GM12878 (cell line): ENCODE measurements around the gene LTN1. TPM values are rescaled to one million over a fixed set of nuclear protein-coding genes. Genes with fewer than 3 reads are reported as not detected.
A peak's percentile ranks its signal among the peaks of the same experiment; 100 is the strongest.
"Not testable (repeated sequence)": the region's sequence is repeated elsewhere in the genome, so short reads cannot be mapped to it uniquely, and the experiment has no call there.

ENCODE experiments used
- ATAC-seq: fragments of 200-7000 bp; cut with Tn5 transposase; 3 replicates; pipeline ENCODE4 v1.9.1; 2020; ENCODE audit warnings: mild to moderate bottlenecking, moderate library complexity
- BruUV-seq: library from RNA; stranded (reverse); fragments of 400-500 nt; replicated peaks from 2 replicates; lab custom pipeline; 2021; lab: Mats Ljungman, UMichigan
- CTCF ChIA-PET: fragments of 300-600 bp; sonication (Branson Sonifier 250); formaldehyde crosslinking; extraction: SDS; loops from one replicate; lab custom pipeline; 2021; ENCODE audit warnings: inconsistent platforms; lab: Yijun Ruan, JAX
- POLR2A ChIA-PET: fragments of 350-600 bp; formaldehyde crosslinking; extraction: SDS; loops from one replicate; lab custom pipeline; 2021; ENCODE audit warnings: inconsistent platforms; lab: Charles Lee
- RAD21 ChIA-PET: fragments of 300-600 bp; sonication (Branson Sonifier 250); formaldehyde crosslinking; loops from one replicate; lab custom pipeline; 2023; ENCODE audit warnings: antibody characterized with exemption; ENCODE audit not compliant: unreplicated experiment; lab: Charles Lee
- SMC1A ChIA-PET: fragments of 300-600 bp; sonication (Branson Sonifier 250); formaldehyde crosslinking; loops from one replicate; lab custom pipeline; 2023; ENCODE audit not compliant: unreplicated experiment, uncharacterized antibody; lab: Charles Lee
- DNase-seq: peaks from one replicate; pipeline ENCODE4 v3.0.0-alpha.2; 2011; ENCODE audit warnings: low read depth, low spot score
- FAIRE-seq: peaks from 3 replicates; lab custom pipeline; 2011; peaks lifted over from hg19 to GRCh38; lab: Jason Lieb, UNC
- H2AFZ ChIP-seq: 2 replicates; pipeline ENCODE4 v1.6.0; 2011; ENCODE audit warnings: low read depth, low read length, control low read depth; ENCODE audit not compliant: control insufficient read depth
- H3K27ac ChIP-seq: 2 replicates; pipeline ENCODE4 v1.5.1; 2011; ENCODE audit warnings: control low read depth; ENCODE audit not compliant: control insufficient read depth, insufficient read depth
- H3K27me3 ChIP-seq, 2 experiments: replicated peaks in 1 of 2; 2 replicates each; pipeline versions ENCODE4 v1.6.0 to v1.6.1; 2011; ENCODE audit warnings: low read length in 1 of 2; ENCODE audit not compliant: control insufficient read depth in 2 of 2, insufficient read depth in 2 of 2
- H3K36me3 ChIP-seq, 2 experiments: 2 replicates each; pipeline ENCODE4 v1.5.1; 2011; ENCODE audit warnings: low read length in 1 of 2; ENCODE audit not compliant: control insufficient read depth in 2 of 2, insufficient read depth in 2 of 2
- H3K4me1 ChIP-seq: 2 replicates; pipeline ENCODE4 v1.6.1; 2011; ENCODE audit warnings: mild to moderate bottlenecking, low read length, moderate library complexity, mixed read lengths; ENCODE audit not compliant: control insufficient read depth, insufficient read depth
- H3K4me2 ChIP-seq: 2 replicates; pipeline ENCODE4 v1.6.0; 2011; ENCODE audit warnings: control low read depth; ENCODE audit not compliant: control insufficient read depth, insufficient read depth
- H3K4me3 ChIP-seq: fragments of 200-600 bp; sonication (generic); 2 replicates; pipeline ENCODE4 v1.5.1; 2016
- H3K79me2 ChIP-seq: 2 replicates; pipeline ENCODE4 v1.6.0; 2011; ENCODE audit warnings: low read length; ENCODE audit not compliant: control insufficient read depth, insufficient read depth
- H3K9ac ChIP-seq: 2 replicates; pipeline ENCODE4 v1.8.0; 2011; ENCODE audit warnings: low read length, control low read depth, mixed read lengths; ENCODE audit not compliant: control insufficient read depth, insufficient read depth
- H3K9me3 ChIP-seq: replicated peaks from 3 replicates; pipeline ENCODE4 v1.5.1; 2011; ENCODE audit warnings: mild to moderate bottlenecking, low read length; ENCODE audit not compliant: control insufficient read depth, insufficient read depth
- H4K20me1 ChIP-seq: 2 replicates; pipeline ENCODE4 v1.6.0; 2011; ENCODE audit not compliant: control insufficient read depth, insufficient read depth
- HCFC1 ChIP-seq: fragments of 150-350 bp; IDR thresholded peaks from 2 replicates; pipeline ENCODE4 v1.6.1; 2014; ENCODE audit warnings: low read length
- WGBS: methylation state at CpG from one replicate; pipeline ENCODE4 v1.1.6; 2016; ENCODE audit warnings: low lambda C conversion rate; ENCODE audit not compliant: insufficient replicate concordance, insufficient coverage; ENCODE audit errors: missing lambda C conversion rate; 5-methylcytosine and 5-hydroxymethylcytosine counted together
- in situ Hi-C: fragments of 300-500 bp; cut with MboI; formaldehyde crosslinking; loops from 9 replicates; pipeline ENCODE4 v1.14.3; 2018; ENCODE audit warnings: mixed read lengths
- intact Hi-C: fragments of 100-400 bp; cut with micrococcal nuclease; formaldehyde crosslinking; loops from one replicate; pipeline ENCODE4 v1.14.2; 2022; ENCODE audit not compliant: unreplicated experiment
- polyA plus RNA-seq, 11 experiments: library from polyadenylated mRNA; depleted of rRNA in 4 of 11; unstranded in 6 of 11; stranded (reverse) in 5 of 11; fragments of >200 nt; fragmentation: Nextera tagmentation in 4 of 11; fragmentation: Illumina TruSeq in 1 of 11; extraction: Ambion mirVana in 4 of 11; extraction: Trizol in 1 of 11; gene quantifications; 1 replicate in 1 of 11; 2 replicates in 10 of 11; pipeline versions ENCODE4 v1.2.1 to v1.2.3, GENCODE V29; 2011 to 2016; ENCODE audit warnings: inconsistent platforms in 2 of 11, missing spikeins in 2 of 11, low read depth in 1 of 11
- total RNA-seq, 4 experiments: library from RNA; depleted of rRNA in 3 of 4; stranded (reverse); fragments of >200 nt in 3 of 4; fragmentation: Illumina TruSeq in 1 of 4; extraction: Trizol in 1 of 4; gene quantifications; 2 replicates each; pipeline versions ENCODE4 v1.2.1 to v1.2.3, GENCODE V29; 2013 to 2021
- TF ChIP-seq, protein P1 (sequence below): fragments of 450-650 bp; IDR thresholded peaks from 2 replicates; pipeline ENCODE4 v1.6.1; 2018; ENCODE audit warnings: mild to moderate bottlenecking, low read depth, moderate library complexity; ENCODE audit not compliant: partially characterized antibody

Gene LTN1
- total and polyA plus RNA-seq, 10 of the 15 experiments (the other 5 are each of a cell fraction or from before 2014, with no cell fraction given): 3.5 to 17.3 (median 12.3) TPM

DNA sequence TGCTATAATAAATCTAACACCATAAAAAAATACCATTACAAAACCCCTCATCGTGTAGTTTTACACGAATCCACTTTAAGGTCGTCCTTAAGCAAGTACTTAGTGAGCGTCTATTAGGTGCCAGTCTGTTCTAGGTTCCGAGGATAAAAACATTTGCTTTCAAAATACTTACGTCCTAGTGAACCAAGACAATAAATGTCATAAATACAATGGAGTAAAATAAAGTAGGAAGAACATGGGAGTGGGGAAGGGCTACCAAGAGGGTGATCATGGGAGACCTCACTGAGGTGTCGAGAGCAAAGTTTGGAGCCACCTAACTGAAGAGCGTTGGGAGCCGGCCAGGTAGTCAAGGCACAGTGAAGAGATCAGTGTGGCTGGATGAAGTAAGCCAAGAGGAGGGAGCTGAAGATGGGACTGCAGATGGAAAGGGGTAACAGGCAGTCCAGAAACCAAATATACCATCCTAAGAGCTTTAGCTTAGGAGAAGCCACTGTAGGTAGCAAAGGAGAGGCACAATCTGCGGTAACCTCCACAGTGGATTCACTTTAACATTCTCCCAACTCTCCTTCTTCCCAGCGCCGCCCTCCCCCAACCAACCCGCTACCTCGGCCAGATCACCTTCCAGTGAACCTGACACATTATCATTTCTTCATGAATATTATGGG lies 684 bp downstream of the LTN1 start:
- no peaks in the 10 kb centered on the region for H3K27me3 ChIP-seq
- ChIA-PET SMC1A (interaction anchor here (1.3 to 3.3 kb wide), 6 partner anchors 11 to 84 kb away, joined by 3 to 14 read pairs (median 5); partner anchors contain the start of genes CCT8 and USP16), CTCF (interaction anchor here (0.7 to 1.3 kb wide), 3 partner anchors 10 to 35 kb away, joined by 3 to 5 read pairs (median 4); partner anchors contain the start of gene RWDD2B), RAD21 (interaction anchor here (0.9 to 1.6 kb wide), 6 partner anchors 11 to 380 kb away, joined by 3 to 16 read pairs (median 6); partner anchors contain the start of genes MAP3K7CL, RWDD2B and USP16), POLR2A (interaction anchor here (1.0 to 3.3 kb wide), 5 partner anchors 11 to 80 kb away, joined by 3 to 22 read pairs (median 9); partner anchors contain the start of genes RWDD2B and USP16)
- peak overlapping the region; percentile 78 for H3K4me2 ChIP-seq
- DNase-seq (no peak), ATAC-seq (peak; percentile 12), FAIRE-seq (no peak)
- no peaks in the 10 kb centered on the region for H4K20me1 ChIP-seq
- BruUV-seq: TSS peak; percentile 64
- peak overlapping the region; percentile 75 for H2AFZ ChIP-seq
- H3K27ac ChIP-seq: peak overlapping the region; percentile 66
- peaks cover 28% of the 10 kb centered on the region for H3K79me2 ChIP-seq
- no peaks in the 10 kb centered on the region for H3K9me3 ChIP-seq
- TF ChIP-seq HCFC1: 0 out of 2 replicates have a peak, but pooled peaks have one; percentile 11
- TF ChIP-seq, protein P1, sequence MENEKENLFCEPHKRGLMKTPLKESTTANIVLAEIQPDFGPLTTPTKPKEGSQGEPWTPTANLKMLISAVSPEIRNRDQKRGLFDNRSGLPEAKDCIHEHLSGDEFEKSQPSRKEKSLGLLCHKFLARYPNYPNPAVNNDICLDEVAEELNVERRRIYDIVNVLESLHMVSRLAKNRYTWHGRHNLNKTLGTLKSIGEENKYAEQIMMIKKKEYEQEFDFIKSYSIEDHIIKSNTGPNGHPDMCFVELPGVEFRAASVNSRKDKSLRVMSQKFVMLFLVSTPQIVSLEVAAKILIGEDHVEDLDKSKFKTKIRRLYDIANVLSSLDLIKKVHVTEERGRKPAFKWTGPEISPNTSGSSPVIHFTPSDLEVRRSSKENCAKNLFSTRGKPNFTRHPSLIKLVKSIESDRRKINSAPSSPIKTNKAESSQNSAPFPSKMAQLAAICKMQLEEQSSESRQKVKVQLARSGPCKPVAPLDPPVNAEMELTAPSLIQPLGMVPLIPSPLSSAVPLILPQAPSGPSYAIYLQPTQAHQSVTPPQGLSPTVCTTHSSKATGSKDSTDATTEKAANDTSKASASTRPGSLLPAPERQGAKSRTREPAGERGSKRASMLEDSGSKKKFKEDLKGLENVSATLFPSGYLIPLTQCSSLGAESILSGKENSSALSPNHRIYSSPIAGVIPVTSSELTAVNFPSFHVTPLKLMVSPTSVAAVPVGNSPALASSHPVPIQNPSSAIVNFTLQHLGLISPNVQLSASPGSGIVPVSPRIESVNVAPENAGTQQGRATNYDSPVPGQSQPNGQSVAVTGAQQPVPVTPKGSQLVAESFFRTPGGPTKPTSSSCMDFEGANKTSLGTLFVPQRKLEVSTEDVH: no peak
- peaks cover 3% of the 10 kb centered on the region for H3K4me1 ChIP-seq
- in situ Hi-C loops (no loop called here), intact Hi-C loops (loop anchor here (2.0 to 10.0 kb wide), 3 partner anchors 33 to 313 kb away; partner anchors contain the start of gene USP16)
- WGBS: 2% methylated on average over 14 of the region's 14 CpGs
- H3K36me3 ChIP-seq: no peaks in the 10 kb centered on the region
- H3K4me3 ChIP-seq: peak overlapping the region; percentile 97
- peak overlapping the region; percentile 63 for H3K9ac ChIP-seq

- H2AFZ ChIP-seq, BruUV-seq, SMC1A ChIA-PET, RAD21 ChIA-PET, H3K9me3 ChIP-seq, intact Hi-C loops, H3K9ac ChIP-seq, ATAC-seq, H3K27me3 ChIP-seq, H3K27ac ChIP-seq, in situ Hi-C loops, FAIRE-seq, CTCF ChIA-PET, H3K4me3 ChIP-seq, DNase-seq, H3K36me3 ChIP-seq, H3K4me1 ChIP-seq, H4K20me1 ChIP-seq, H3K4me2 ChIP-seq: not testable (repeated sequence)
- WGBS: 98% methylated on average over 6 of the region's 6 CpGs
- H3K79me2 ChIP-seq: peaks cover 29% of the 10 kb centered on the region
- POLR2A ChIA-PET: interaction anchor here (0.7 kb wide), 1 partner anchor 34 kb away, joined by 3 read pairs; no protein-coding TSS in a partner anchor
Measured at GRCh38 chr21:28988146-28988545, 4.5 kb downstream of the LTN1 start.
